Measurements from ENCODE around the gene SLC5A6.

Gene SLC5A6

DNA sequence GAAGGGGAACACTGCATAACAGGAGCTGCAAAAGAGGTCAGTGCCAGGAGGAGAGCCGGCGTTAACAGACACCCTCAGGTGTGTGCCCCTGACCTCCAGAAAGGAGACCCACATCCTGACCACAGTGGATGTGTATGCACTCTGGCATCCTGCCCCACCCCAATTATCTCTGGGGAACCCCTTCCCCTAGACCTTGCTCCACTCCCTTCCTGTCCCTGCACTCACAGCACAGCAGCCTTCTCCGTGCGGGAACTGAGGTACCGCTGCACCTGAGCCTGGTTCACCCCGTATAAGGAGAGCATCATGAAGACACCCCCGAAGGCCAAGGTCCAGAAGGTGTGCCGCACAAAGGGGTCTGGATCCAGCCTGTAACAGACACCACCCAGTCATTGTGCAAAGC lies 7.5 kb downstream of the SLC5A6 start:
- TF ChIP-seq, protein P1, sequence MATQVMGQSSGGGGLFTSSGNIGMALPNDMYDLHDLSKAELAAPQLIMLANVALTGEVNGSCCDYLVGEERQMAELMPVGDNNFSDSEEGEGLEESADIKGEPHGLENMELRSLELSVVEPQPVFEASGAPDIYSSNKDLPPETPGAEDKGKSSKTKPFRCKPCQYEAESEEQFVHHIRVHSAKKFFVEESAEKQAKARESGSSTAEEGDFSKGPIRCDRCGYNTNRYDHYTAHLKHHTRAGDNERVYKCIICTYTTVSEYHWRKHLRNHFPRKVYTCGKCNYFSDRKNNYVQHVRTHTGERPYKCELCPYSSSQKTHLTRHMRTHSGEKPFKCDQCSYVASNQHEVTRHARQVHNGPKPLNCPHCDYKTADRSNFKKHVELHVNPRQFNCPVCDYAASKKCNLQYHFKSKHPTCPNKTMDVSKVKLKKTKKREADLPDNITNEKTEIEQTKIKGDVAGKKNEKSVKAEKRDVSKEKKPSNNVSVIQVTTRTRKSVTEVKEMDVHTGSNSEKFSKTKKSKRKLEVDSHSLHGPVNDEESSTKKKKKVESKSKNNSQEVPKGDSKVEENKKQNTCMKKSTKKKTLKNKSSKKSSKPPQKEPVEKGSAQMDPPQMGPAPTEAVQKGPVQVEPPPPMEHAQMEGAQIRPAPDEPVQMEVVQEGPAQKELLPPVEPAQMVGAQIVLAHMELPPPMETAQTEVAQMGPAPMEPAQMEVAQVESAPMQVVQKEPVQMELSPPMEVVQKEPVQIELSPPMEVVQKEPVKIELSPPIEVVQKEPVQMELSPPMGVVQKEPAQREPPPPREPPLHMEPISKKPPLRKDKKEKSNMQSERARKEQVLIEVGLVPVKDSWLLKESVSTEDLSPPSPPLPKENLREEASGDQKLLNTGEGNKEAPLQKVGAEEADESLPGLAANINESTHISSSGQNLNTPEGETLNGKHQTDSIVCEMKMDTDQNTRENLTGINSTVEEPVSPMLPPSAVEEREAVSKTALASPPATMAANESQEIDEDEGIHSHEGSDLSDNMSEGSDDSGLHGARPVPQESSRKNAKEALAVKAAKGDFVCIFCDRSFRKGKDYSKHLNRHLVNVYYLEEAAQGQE (IDR thresholded peaks at IDR 0.05; ENCODE audit: low read depth): no peak
- no peak for TF ChIP-seq EGR1 (IDR thresholded peaks at IDR 0.05)
- no peak for TF ChIP-seq ZBTB7A (IDR thresholded peaks at IDR 0.05; ENCODE audit: low read depth)
- no peak for TF ChIP-seq TAF1 (IDR thresholded peaks at IDR 0.05; ENCODE audit: low read depth)

DNA sequence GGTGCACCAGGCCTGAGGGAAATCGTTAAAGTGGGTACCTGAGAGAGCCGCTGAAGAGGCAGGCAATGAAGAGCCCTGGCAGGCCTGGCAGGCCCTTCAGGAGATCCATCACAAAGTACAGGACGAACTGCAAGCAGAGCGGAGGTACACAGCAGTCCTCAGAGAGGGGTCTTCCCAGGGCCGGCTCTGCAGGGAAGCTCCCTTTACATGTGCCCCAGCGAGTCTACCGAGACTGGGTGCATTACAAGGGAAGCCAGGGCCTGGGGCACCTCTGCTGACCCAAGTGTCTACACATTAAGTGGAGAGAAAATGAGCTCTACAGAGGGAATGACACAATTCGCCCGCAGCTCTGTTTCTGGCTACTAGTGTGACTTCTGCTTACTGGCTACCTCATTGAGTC lies 8.3 kb downstream of the SLC5A6 start:
- TF ChIP-seq TAF1 (IDR thresholded peaks at IDR 0.05; ENCODE audit: low read depth): no peak
- TF ChIP-seq RAD21 (IDR thresholded peaks at IDR 0.05; ENCODE audit: low read depth): no peak
- no peak for TF ChIP-seq NFIC (IDR thresholded peaks at IDR 0.05)
- TF ChIP-seq CREB1 (IDR thresholded peaks at IDR 0.05; ENCODE audit: low read depth): no peak
- TF ChIP-seq, protein P2, sequence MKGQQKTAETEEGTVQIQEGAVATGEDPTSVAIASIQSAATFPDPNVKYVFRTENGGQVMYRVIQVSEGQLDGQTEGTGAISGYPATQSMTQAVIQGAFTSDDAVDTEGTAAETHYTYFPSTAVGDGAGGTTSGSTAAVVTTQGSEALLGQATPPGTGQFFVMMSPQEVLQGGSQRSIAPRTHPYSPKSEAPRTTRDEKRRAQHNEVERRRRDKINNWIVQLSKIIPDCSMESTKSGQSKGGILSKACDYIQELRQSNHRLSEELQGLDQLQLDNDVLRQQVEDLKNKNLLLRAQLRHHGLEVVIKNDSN (IDR thresholded peaks at IDR 0.05): no peak

DNA sequence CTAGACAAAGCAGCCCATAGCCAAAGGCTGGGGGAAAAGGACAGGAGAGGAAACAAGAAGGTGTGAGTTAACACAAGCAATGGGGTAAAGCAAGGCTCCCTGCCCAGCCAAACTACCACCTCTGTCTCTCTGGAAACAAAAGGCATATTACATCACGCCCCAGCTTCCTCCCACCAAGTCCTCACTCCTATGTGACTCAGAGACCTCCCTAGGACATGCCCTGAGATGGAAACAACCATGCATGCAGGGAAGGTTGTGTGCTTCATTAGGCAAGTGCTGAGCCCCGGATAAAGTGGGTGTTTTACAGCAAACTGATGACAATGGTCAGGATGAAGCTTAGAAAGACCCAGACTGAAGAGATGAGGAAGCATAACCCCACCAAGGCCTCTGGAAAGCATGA lies 9.2 kb downstream of the SLC5A6 start:
- TF ChIP-seq EP300 (IDR thresholded peaks at IDR 0.05; ENCODE audit: borderline replicate concordance): no peak
- TF ChIP-seq TEAD4 (IDR thresholded peaks at IDR 0.05): no peak
- no peak for TF ChIP-seq TCF12 (IDR thresholded peaks at IDR 0.05; ENCODE audit: low read depth)
- TF ChIP-seq, protein P1 (IDR thresholded peaks at IDR 0.05; ENCODE audit: low read depth): no peak
- no peak for TF ChIP-seq RAD21 (IDR thresholded peaks at IDR 0.05; ENCODE audit: low read depth)
- no peak for TF ChIP-seq TAF1 (IDR thresholded peaks at IDR 0.05; ENCODE audit: low read depth)

DNA sequence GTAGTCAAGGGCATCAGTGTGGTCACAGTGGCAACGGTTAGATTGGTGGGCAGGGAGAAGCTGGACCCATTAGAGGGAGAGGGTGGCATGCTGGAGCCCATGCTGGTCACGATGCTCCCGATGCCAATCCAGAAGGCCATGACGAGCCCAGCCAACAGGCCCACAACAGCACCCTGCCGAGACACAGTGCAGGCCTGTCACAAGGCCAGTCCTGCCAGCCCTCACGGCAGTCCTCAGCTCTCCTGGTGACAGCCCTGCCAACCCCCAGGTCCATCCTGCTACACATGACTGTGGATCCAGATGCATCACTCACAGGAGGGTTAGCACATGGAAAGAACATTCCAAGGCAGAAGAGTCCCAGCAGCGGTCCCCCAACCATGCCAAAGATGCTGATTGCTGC lies 10.4 kb downstream of the SLC5A6 start:
- no peak for TF ChIP-seq CEBPB (IDR thresholded peaks at IDR 0.05)
- TF ChIP-seq EGR1 (IDR thresholded peaks at IDR 0.05): no peak
- TF ChIP-seq, protein P3, sequence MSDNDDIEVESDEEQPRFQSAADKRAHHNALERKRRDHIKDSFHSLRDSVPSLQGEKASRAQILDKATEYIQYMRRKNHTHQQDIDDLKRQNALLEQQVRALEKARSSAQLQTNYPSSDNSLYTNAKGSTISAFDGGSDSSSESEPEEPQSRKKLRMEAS (IDR thresholded peaks at IDR 0.05): no peak
- no peak for TF ChIP-seq CREB1 (IDR thresholded peaks at IDR 0.05; ENCODE audit: low read depth)
- no peak for TF ChIP-seq YY1 (IDR thresholded peaks at IDR 0.05; ENCODE audit: low read depth)

DNA sequence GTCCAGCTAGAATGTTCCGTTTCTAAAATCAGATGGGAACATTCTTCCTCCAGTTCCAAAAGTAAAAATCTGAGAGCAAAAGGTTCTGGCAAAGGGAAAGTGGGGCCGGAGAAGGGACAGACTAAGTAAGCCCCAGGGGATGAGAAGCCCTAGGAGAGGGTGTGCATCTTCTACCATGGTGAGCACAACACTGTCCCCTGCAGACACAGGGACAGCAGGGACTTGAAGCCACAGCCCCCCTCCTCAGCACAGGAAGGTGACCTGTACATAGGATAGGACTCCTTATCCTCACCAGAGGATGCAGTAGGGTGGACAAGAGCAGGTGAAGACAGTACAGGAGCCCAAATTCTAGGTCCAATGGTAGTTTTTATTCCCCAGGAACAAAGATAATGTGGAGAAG lies 12.8 kb downstream of the SLC5A6 start:
- TF ChIP-seq ZBTB7A (IDR thresholded peaks at IDR 0.05; ENCODE audit: low read depth) (no peak), TAF1 (IDR thresholded peaks at IDR 0.05; ENCODE audit: low read depth) (no peak), FOXM1 (IDR thresholded peaks at IDR 0.05; ENCODE audit: borderline replicate concordance, low read depth) (no peak), CREB1 (IDR thresholded peaks at IDR 0.05; ENCODE audit: low read depth) (no peak), YY1 (IDR thresholded peaks at IDR 0.05; ENCODE audit: low read depth) (no peak), RAD21 (IDR thresholded peaks at IDR 0.05; ENCODE audit: low read depth) (no peak), EP300 (IDR thresholded peaks at IDR 0.05; ENCODE audit: borderline replicate concordance) (no peak), NFIC (IDR thresholded peaks at IDR 0.05) (no peak)
- TF ChIP-seq, protein P1 (IDR thresholded peaks at IDR 0.05; ENCODE audit: low read depth): no peak
- TF ChIP-seq, protein P3 (IDR thresholded peaks at IDR 0.05): no peak
- TF ChIP-seq, protein P2 (IDR thresholded peaks at IDR 0.05): no peak

DNA sequence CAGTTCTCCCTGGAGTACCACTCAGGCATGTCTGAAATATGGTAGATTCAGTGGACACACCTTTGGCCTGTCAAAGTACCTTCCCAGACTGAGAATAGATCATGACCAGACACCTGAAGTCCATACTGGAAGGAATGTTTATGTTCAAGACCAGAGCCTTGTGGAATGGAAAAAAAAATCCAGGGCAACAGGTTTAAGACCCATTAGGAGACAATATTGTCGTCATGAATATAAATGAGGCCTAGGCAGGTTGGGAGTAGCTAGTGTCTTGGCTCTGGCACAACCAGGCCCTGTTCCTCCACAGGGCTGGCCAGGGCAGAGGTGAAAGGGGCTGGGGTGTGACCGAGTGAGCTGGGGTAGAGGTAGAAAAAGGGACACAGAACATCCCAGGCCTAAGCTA lies 13.4 kb downstream of the SLC5A6 start:
- no peak for TF ChIP-seq FOXM1 (IDR thresholded peaks at IDR 0.05; ENCODE audit: borderline replicate concordance, low read depth)
- TF ChIP-seq EGR1 (IDR thresholded peaks at IDR 0.05): no peak
- TF ChIP-seq, protein P3 (IDR thresholded peaks at IDR 0.05): no peak
- TF ChIP-seq, protein P2 (IDR thresholded peaks at IDR 0.05): no peak
- no peak for TF ChIP-seq TAF1 (IDR thresholded peaks at IDR 0.05; ENCODE audit: low read depth)
- TF ChIP-seq ZBTB7A (IDR thresholded peaks at IDR 0.05; ENCODE audit: low read depth): no peak
- TF ChIP-seq RAD21 (IDR thresholded peaks at IDR 0.05; ENCODE audit: low read depth): no peak
- no peak for TF ChIP-seq NFIC (IDR thresholded peaks at IDR 0.05)
- no peak for TF ChIP-seq TEAD4 (IDR thresholded peaks at IDR 0.05)
- no peak for TF ChIP-seq CEBPB (IDR thresholded peaks at IDR 0.05)
- TF ChIP-seq CREB1 (IDR thresholded peaks at IDR 0.05; ENCODE audit: low read depth): no peak
- TF ChIP-seq TCF12 (IDR thresholded peaks at IDR 0.05; ENCODE audit: low read depth): no peak
- TF ChIP-seq, protein P1 (IDR thresholded peaks at IDR 0.05; ENCODE audit: low read depth): no peak
- TF ChIP-seq EP300 (IDR thresholded peaks at IDR 0.05; ENCODE audit: borderline replicate concordance): no peak
- no peak for TF ChIP-seq YY1 (IDR thresholded peaks at IDR 0.05; ENCODE audit: low read depth)

Data from Ishikawa (cell line).